WTC11 (cell line): ENCODE data around the gene MEN1. TPM values are rescaled to one million over a fixed set of nuclear protein-coding genes. Genes with fewer than 3 reads are reported as not detected.

ENCODE experiments used
- ATAC-seq: fragments of 200-7000 bp; cut with Tn5 transposase; 2 replicates; pipeline ENCODE4 v1.10.0; 2021; ENCODE audit warnings: mild to moderate bottlenecking, moderate library complexity
- CTCF ChIA-PET: fragments of 300-600 bp; sonication (Branson Sonifier 250); formaldehyde crosslinking; loops from one replicate; lab custom pipeline; 2021; ENCODE audit warnings: antibody characterized with exemption; lab: Charles Lee
- POLR2A ChIA-PET: fragments of 350-600 bp; sonication (Branson Sonifier 250); formaldehyde crosslinking; loops from one replicate; lab custom pipeline; 2021; ENCODE audit warnings: antibody characterized with exemption; lab: Charles Lee
- DNase-seq: peaks from one replicate; pipeline ENCODE4 v3.0.0; 2021; ENCODE audit warnings: low spot score
- H3K27ac Mint-ChIP-seq: 2 replicates; pipeline ENCODE4 v1.8.0; 2021; ENCODE audit warnings: mixed read lengths
- H3K27me3 Mint-ChIP-seq: 2 replicates; pipeline ENCODE4 v1.8.0; 2021; ENCODE audit warnings: low read depth, mild to moderate bottlenecking, moderate library complexity, mixed read lengths
- H3K36me3 Mint-ChIP-seq: 2 replicates; pipeline ENCODE4 v1.8.0; 2021; ENCODE audit warnings: mixed read lengths
- H3K4me1 Mint-ChIP-seq: 2 replicates; pipeline ENCODE4 v1.8.0; 2022; ENCODE audit warnings: mixed read lengths
- H3K4me3 Mint-ChIP-seq: 2 replicates; pipeline ENCODE4 v1.8.0; 2021; ENCODE audit warnings: mild to moderate bottlenecking, moderate library complexity, mixed read lengths
- H3K9me3 Mint-ChIP-seq: 2 replicates; pipeline ENCODE4 v1.8.0; 2021; ENCODE audit warnings: mixed read lengths
- ARID4B ChIP-seq: sonication (generic); formaldehyde crosslinking; IDR thresholded peaks from 2 replicates; pipeline ENCODE4 v1.8.0; 2023; ENCODE audit warnings: missing genetic modification reagents, mild to moderate bottlenecking, borderline replicate concordance
- E2F4 ChIP-seq: sonication (generic); formaldehyde crosslinking; IDR thresholded peaks from 2 replicates; pipeline ENCODE4 v1.8.1; 2022; ENCODE audit warnings: low read depth, mild to moderate bottlenecking, moderate library complexity, missing genetic modification reagents, borderline replicate concordance
- FOXK1 ChIP-seq: sonication (generic); formaldehyde crosslinking; IDR thresholded peaks from 2 replicates; pipeline ENCODE4 v1.8.0; 2022; ENCODE audit warnings: mild to moderate bottlenecking, moderate library complexity, missing genetic modification reagents
- FOXP1 ChIP-seq: sonication (generic); formaldehyde crosslinking; IDR thresholded peaks from 2 replicates; pipeline ENCODE4 v1.8.0; 2022; ENCODE audit warnings: missing genetic modification reagents, mild to moderate bottlenecking, moderate library complexity, borderline replicate concordance
- GRHL2 ChIP-seq: fragments of 250-450 bp; sonication (Bioruptor Pico); IDR thresholded peaks from 2 replicates; pipeline ENCODE4 v1.8.0; 2022; ENCODE audit warnings: mild to moderate bottlenecking, moderate library complexity; ENCODE audit not compliant: insufficient replicate concordance, severe bottlenecking
- NFYB ChIP-seq: sonication (generic); formaldehyde crosslinking; conservative IDR thresholded peaks from 2 replicates; pipeline ENCODE4 v1.8.0; 2022; ENCODE audit warnings: low read depth, missing genetic modification reagents
- NR1H2 ChIP-seq: sonication (generic); formaldehyde crosslinking; IDR thresholded peaks from 2 replicates; pipeline ENCODE4 v1.9.0; 2021; ENCODE audit warnings: mild to moderate bottlenecking, moderate library complexity, missing genetic modification reagents
- NR2C2 ChIP-seq: sonication (generic); formaldehyde crosslinking; IDR thresholded peaks from 2 replicates; pipeline ENCODE4 v1.8.0; 2022; ENCODE audit warnings: mild to moderate bottlenecking, missing genetic modification reagents
- ZNF263 ChIP-seq: sonication (generic); formaldehyde crosslinking; IDR thresholded peaks from 2 replicates; pipeline ENCODE4 v1.8.1; 2022; ENCODE audit warnings: low read depth, mild to moderate bottlenecking, moderate library complexity, missing genetic modification reagents
- ZNF416 ChIP-seq: fragments of 250-450 bp; sonication (Bioruptor Pico); IDR thresholded peaks from 2 replicates; pipeline ENCODE4 v1.9.0; 2021; ENCODE audit warnings: mild to moderate bottlenecking, inconsistent platforms
- ZNF423 ChIP-seq: fragments of 250-450 bp; sonication (Bioruptor Pico); IDR thresholded peaks from 2 replicates; pipeline ENCODE4 v2.1.2; 2022; ENCODE audit warnings: mild to moderate bottlenecking, moderate library complexity
- ZNF532 ChIP-seq: fragments of 250-450 bp; sonication (Bioruptor Pico); IDR thresholded peaks from 2 replicates; pipeline ENCODE4 v1.9.0; 2021; ENCODE audit warnings: mild to moderate bottlenecking, borderline replicate concordance
- ZNF671 ChIP-seq: fragments of 250-450 bp; sonication (Bioruptor Pico); IDR thresholded peaks from 2 replicates; pipeline ENCODE4 v1.8.0; 2021; ENCODE audit warnings: mild to moderate bottlenecking
- total RNA-seq: library from RNA; stranded (reverse); gene quantifications from 3 replicates; pipeline ENCODE4 v1.2.3, GENCODE V29; 2021
- TF ChIP-seq, protein P1 (sequence below): sonication (generic); formaldehyde crosslinking; IDR thresholded peaks from 2 replicates; pipeline ENCODE4 v1.8.1; 2023; ENCODE audit warnings: mild to moderate bottlenecking, missing genetic modification reagents
- TF ChIP-seq, protein P2 (sequence below): sonication (generic); formaldehyde crosslinking; IDR thresholded peaks from 2 replicates; pipeline ENCODE4 v1.8.1; 2023; ENCODE audit warnings: mild to moderate bottlenecking, missing genetic modification reagents, borderline replicate concordance
- TF ChIP-seq, protein P3 (sequence below): sonication (generic); formaldehyde crosslinking; conservative IDR thresholded peaks from 2 replicates; pipeline ENCODE4 v1.8.1; 2022; ENCODE audit warnings: mild to moderate bottlenecking, missing genetic modification reagents

Gene MEN1
- total RNA-seq, 1 experiment from 2014 or later, result 47.1 TPM

DNA sequence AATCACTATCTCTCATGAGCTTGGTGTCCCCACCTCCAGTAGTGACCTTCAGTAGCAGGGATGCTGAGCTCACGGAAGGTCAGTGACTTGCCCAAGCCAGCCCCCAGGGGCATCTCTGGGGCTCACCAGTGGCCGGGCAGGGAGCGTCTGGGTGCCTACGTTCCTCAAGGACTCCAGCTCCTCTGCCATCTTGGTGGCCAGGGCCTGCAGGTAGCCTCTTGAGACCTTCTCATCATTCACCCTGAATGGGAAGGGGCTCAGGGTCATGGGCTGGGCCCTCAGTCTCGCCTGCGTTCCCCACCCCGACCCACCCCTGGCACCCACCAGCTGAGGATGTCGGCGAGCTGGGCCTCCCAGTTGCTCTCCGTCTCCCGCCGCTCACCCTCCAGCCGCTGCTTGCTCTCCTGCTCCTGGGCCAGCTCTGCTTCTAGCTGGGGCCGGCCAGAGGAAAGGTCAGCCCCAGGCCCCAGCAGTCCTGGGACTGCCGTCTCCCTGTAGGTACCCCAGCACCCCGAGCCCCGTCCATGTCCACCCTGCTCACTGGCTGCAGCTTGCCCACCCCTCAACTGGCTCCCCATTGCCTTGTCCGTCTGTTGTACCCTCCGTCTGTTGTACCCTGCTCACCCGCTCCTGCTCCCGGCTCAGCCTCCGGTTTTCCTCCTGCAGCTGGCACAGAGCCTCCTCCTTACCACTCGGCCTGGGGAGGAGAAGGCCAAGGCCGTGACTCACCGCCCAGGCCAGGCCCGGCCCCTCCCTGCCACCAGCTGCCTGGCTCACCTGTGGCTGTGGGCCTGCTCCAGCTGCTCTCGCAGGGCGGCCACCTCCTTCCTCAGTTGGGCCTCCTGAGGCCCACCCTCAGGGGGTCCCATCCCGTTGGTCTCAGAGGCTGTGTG lies 24.6 kb upstream of the MEN1 start:
- no peak for DNase-seq
- Mint-ChIP-seq H3K36me3 (peaks cover 3% of the 10 kb centered on the region; the same call in 1 of the 2 replicates), H3K27ac (no peak overlapping the region), H3K9me3 (no peaks in the 10 kb centered on the region), H3K4me3 (no peak overlapping the region), H3K27me3 (no peaks in the 10 kb centered on the region), H3K4me1 (no peaks in the 10 kb centered on the region)
- POLR2A ChIA-PET, result interaction anchor here (1.3 kb wide), 1 partner anchor 31 kb away, joined by 3 read pairs; no protein-coding TSS in a partner anchor
- TF ChIP-seq ZNF671 (no peak), E2F4 (CRISPR knock-in tag) (no peak), NFYB (CRISPR knock-in tag) (no peak), GRHL2 (CRISPR knock-in tag) (no peak), NR1H2 (CRISPR knock-in tag) (no peak), ZNF532 (CRISPR knock-in tag) (no peak)
- CTCF ChIA-PET, result interaction anchor here (0.5 to 2.9 kb wide), 4 partner anchors 14 to 739 kb away, joined by 3 to 6 read pairs (median 6); no protein-coding TSS in a partner anchor
- ATAC-seq, result no peak

DNA sequence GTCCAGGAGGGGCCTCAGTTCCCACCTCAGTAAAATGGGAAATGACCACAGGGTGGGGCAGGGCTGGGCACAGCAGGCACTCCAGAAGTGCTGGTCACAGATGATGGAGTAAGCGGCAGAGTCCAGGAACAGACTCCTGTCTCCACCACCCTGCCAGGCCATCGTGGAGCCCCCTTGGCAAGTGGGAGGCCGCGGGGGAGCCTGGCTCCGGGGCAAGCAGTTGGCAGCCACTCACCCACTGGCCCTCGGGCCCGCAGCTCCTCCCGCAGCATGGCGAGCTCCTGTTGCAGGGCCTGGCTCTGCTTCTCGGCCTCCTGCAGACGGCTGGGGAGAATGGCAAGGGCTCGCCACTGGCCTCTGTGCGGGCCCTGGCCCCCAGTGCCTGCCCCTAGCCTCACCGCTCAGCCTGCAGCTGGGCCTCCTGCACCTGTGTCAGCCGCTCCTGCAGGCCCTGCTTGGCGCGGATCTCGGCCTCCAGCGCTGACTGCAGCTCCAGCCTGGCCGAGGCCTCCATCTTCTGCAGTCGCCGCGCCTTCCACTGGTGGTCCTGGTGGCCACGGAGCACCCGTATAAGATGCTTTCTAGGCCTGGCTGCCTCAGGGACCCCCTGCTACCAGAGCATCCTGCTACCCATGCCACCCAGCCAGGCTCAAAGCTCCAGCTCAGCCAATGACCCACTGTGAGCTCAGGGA lies 23.8 kb upstream of the MEN1 start:
- Mint-ChIP-seq H3K27me3 (no peaks in the 10 kb centered on the region), H3K4me1 (no peaks in the 10 kb centered on the region), H3K4me3 (no peak overlapping the region), H3K27ac (no peak overlapping the region), H3K9me3 (no peaks in the 10 kb centered on the region), H3K36me3 (no peaks in the 10 kb centered on the region)
- DNase-seq, result no peak
- ChIA-PET CTCF (interaction anchor here (0.7 to 2.9 kb wide), 4 partner anchors 15 to 739 kb away, joined by 3 to 6 read pairs (median 4); no protein-coding TSS in a partner anchor), POLR2A (interaction anchor here (1.3 kb wide), 1 partner anchor 30 kb away, joined by 3 read pairs; no protein-coding TSS in a partner anchor)
- ATAC-seq, result no peak
- no peak for TF ChIP-seq ZNF671
- TF ChIP-seq, protein P1, sequence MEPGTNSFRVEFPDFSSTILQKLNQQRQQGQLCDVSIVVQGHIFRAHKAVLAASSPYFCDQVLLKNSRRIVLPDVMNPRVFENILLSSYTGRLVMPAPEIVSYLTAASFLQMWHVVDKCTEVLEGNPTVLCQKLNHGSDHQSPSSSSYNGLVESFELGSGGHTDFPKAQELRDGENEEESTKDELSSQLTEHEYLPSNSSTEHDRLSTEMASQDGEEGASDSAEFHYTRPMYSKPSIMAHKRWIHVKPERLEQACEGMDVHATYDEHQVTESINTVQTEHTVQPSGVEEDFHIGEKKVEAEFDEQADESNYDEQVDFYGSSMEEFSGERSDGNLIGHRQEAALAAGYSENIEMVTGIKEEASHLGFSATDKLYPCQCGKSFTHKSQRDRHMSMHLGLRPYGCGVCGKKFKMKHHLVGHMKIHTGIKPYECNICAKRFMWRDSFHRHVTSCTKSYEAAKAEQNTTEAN (CRISPR knock-in tag), result no peak
- no peak for TF ChIP-seq ZNF423 (CRISPR knock-in tag)
- TF ChIP-seq ARID4B (CRISPR knock-in tag), result no peak
- no peak for TF ChIP-seq FOXK1
- TF ChIP-seq FOXP1, result no peak
- TF ChIP-seq ZNF263 (CRISPR knock-in tag), result no peak
- TF ChIP-seq, protein P2, sequence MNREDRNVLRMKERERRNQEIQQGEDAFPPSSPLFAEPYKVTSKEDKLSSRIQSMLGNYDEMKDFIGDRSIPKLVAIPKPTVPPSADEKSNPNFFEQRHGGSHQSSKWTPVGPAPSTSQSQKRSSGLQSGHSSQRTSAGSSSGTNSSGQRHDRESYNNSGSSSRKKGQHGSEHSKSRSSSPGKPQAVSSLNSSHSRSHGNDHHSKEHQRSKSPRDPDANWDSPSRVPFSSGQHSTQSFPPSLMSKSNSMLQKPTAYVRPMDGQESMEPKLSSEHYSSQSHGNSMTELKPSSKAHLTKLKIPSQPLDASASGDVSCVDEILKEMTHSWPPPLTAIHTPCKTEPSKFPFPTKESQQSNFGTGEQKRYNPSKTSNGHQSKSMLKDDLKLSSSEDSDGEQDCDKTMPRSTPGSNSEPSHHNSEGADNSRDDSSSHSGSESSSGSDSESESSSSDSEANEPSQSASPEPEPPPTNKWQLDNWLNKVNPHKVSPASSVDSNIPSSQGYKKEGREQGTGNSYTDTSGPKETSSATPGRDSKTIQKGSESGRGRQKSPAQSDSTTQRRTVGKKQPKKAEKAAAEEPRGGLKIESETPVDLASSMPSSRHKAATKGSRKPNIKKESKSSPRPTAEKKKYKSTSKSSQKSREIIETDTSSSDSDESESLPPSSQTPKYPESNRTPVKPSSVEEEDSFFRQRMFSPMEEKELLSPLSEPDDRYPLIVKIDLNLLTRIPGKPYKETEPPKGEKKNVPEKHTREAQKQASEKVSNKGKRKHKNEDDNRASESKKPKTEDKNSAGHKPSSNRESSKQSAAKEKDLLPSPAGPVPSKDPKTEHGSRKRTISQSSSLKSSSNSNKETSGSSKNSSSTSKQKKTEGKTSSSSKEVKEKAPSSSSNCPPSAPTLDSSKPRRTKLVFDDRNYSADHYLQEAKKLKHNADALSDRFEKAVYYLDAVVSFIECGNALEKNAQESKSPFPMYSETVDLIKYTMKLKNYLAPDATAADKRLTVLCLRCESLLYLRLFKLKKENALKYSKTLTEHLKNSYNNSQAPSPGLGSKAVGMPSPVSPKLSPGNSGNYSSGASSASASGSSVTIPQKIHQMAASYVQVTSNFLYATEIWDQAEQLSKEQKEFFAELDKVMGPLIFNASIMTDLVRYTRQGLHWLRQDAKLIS (CRISPR knock-in tag), result no peak
- TF ChIP-seq ZNF416, result no peak
- no peak for TF ChIP-seq NR2C2
- TF ChIP-seq, protein P3, sequence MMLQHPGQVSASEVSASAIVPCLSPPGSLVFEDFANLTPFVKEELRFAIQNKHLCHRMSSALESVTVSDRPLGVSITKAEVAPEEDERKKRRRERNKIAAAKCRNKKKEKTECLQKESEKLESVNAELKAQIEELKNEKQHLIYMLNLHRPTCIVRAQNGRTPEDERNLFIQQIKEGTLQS (CRISPR knock-in tag), result no peak
